ENCODE measurements around the gene SVOPL.
A peak's percentile ranks its signal among the peaks of the same experiment; 100 is the strongest.

The SVOPL gene

GRCh38 chr7:138608275-138608674, 92.9 kb downstream of the SVOPL start:
- peak; percentile 89 for ATAC-seq
- H3K4me1 Mint-ChIP-seq: peaks cover 22% of the 10 kb centered on the region
- H3K9me3 Mint-ChIP-seq: no peaks in the 10 kb centered on the region
- peak; percentile 11 to 71 for DNase-seq (ENCODE audit: low spot score in 2 of 2)
- H3K27ac Mint-ChIP-seq: no peak overlapping the region
- no peak overlapping the region for H3K4me3 Mint-ChIP-seq
- no peaks in the 10 kb centered on the region for H3K36me3 Mint-ChIP-seq

- Mint-ChIP-seq H3K4me3 (no peak overlapping the region), H3K4me1 (peaks cover 22% of the 10 kb centered on the region), H3K27ac (no peak overlapping the region), H3K9me3 (no peaks in the 10 kb centered on the region), H3K36me3 (no peaks in the 10 kb centered on the region)
- no peak for DNase-seq (ENCODE audit: low spot score in 2 of 2)
- no peak for ATAC-seq
These were observed 93.7 kb downstream of the SVOPL start for GRCh38 chr7:138607216-138608126.

GRCh38 chr7:138606236-138606635, 94.9 kb downstream of the SVOPL start:
- no peaks in the 10 kb centered on the region for H3K36me3 Mint-ChIP-seq

GRCh38 chr7:138603549-138604318, 97.4 kb downstream of the SVOPL start:
- DNase-seq (ENCODE audit: low spot score in 2 of 2) (no peak), ATAC-seq (no peak)
- no peaks in the 10 kb centered on the region for H3K36me3 Mint-ChIP-seq
- peaks cover 21% of the 10 kb centered on the region for H3K4me1 Mint-ChIP-seq
- no peaks in the 10 kb centered on the region for H3K9me3 Mint-ChIP-seq
- no peak overlapping the region for H3K4me3 Mint-ChIP-seq
- H3K27ac Mint-ChIP-seq: no peak overlapping the region

More at GRCh38 chr7:138606236-138606635, 94.9 kb downstream of the SVOPL start:
- Mint-ChIP-seq H3K9me3 (no peaks in the 10 kb centered on the region), H3K27ac (no peak overlapping the region), H3K4me3 (no peak overlapping the region), H3K4me1 (peaks cover 22% of the 10 kb centered on the region)
- DNase-seq (ENCODE audit: low spot score in 2 of 2): no peak
- no peak for ATAC-seq

- Mint-ChIP-seq H3K9me3 (no peaks in the 10 kb centered on the region), H3K4me3 (no peak overlapping the region), H3K27ac (no peak overlapping the region), H3K4me1 (peaks cover 8% of the 10 kb centered on the region), H3K36me3 (no peaks in the 10 kb centered on the region)
- DNase-seq (ENCODE audit: low spot score in 2 of 2): no peak
- ATAC-seq: no peak
These were observed 98.7 kb downstream of the SVOPL start for GRCh38 chr7:138602451-138602850.

GRCh38 chr7:138595454-138595853, 105.7 kb downstream of the SVOPL start:
- DNase-seq (ENCODE audit: low spot score in 2 of 2) (no peak), ATAC-seq (no peak)
- Mint-ChIP-seq H3K4me3 (no peak overlapping the region), H3K36me3 (no peaks in the 10 kb centered on the region), H3K9me3 (no peaks in the 10 kb centered on the region), H3K4me1 (no peaks in the 10 kb centered on the region), H3K27ac (no peak overlapping the region)

- H3K4me3 Mint-ChIP-seq: no peak overlapping the region
- DNase-seq (ENCODE audit: low spot score in 2 of 2): no peak
- H3K9me3 Mint-ChIP-seq: no peaks in the 10 kb centered on the region
- no peak overlapping the region for H3K27ac Mint-ChIP-seq
- ATAC-seq: no peak
- H3K4me1 Mint-ChIP-seq: no peaks in the 10 kb centered on the region
- peaks cover 14% of the 10 kb centered on the region for H3K36me3 Mint-ChIP-seq
These were observed 111.0 kb downstream of the SVOPL start for GRCh38 chr7:138590154-138590553.

GRCh38 chr7:138588986-138589385, 112.2 kb downstream of the SVOPL start:
- Mint-ChIP-seq H3K4me1 (no peaks in the 10 kb centered on the region), H3K9me3 (no peaks in the 10 kb centered on the region), H3K4me3 (no peak overlapping the region), H3K27ac (no peak overlapping the region), H3K36me3 (peaks cover 25% of the 10 kb centered on the region)
- DNase-seq (ENCODE audit: low spot score in 2 of 2) (no peak), ATAC-seq (no peak)

- H3K4me3 Mint-ChIP-seq: no peak overlapping the region
- ATAC-seq (no peak), DNase-seq (ENCODE audit: low spot score in 2 of 2) (no peak)
- H3K4me1 Mint-ChIP-seq: no peaks in the 10 kb centered on the region
- H3K27ac Mint-ChIP-seq: no peak overlapping the region
- no peaks in the 10 kb centered on the region for H3K9me3 Mint-ChIP-seq
- peaks cover 40% of the 10 kb centered on the region for H3K36me3 Mint-ChIP-seq
These were observed 113.7 kb downstream of the SVOPL start for GRCh38 chr7:138587485-138587884.

- peaks cover 61% of the 10 kb centered on the region for H3K36me3 Mint-ChIP-seq
- H3K4me1 Mint-ChIP-seq: no peaks in the 10 kb centered on the region
- ATAC-seq (no peak), DNase-seq (ENCODE audit: low spot score in 2 of 2) (no peak)
- H3K9me3 Mint-ChIP-seq: no peaks in the 10 kb centered on the region
- no peak overlapping the region for H3K4me3 Mint-ChIP-seq
- no peak overlapping the region for H3K27ac Mint-ChIP-seq
These were observed 115.7 kb downstream of the SVOPL start for GRCh38 chr7:138585283-138585993.

GRCh38 chr7:138584696-138585095, 116.5 kb downstream of the SVOPL start:
- Mint-ChIP-seq H3K36me3 (peaks cover 68% of the 10 kb centered on the region), H3K27ac (no peak overlapping the region)
- no peak for ATAC-seq

GRCh38 chr7:138584283-138584682, 116.9 kb downstream of the SVOPL start:
- DNase-seq (ENCODE audit: low spot score in 2 of 2) (no peak), ATAC-seq (no peak)
- Mint-ChIP-seq H3K4me3 (no peak overlapping the region), H3K4me1 (no peaks in the 10 kb centered on the region), H3K9me3 (no peaks in the 10 kb centered on the region), H3K27ac (no peak overlapping the region), H3K36me3 (peaks cover 73% of the 10 kb centered on the region)

More at GRCh38 chr7:138584696-138585095, 116.5 kb downstream of the SVOPL start:
- Mint-ChIP-seq H3K4me1 (no peaks in the 10 kb centered on the region), H3K4me3 (no peak overlapping the region), H3K9me3 (no peaks in the 10 kb centered on the region)
- no peak for DNase-seq (ENCODE audit: low spot score in 2 of 2)

GRCh38 chr7:138581065-138581464, 120.1 kb downstream of the SVOPL start:
- H3K4me1 Mint-ChIP-seq: no peaks in the 10 kb centered on the region
- ATAC-seq (no peak), DNase-seq (ENCODE audit: low spot score in 2 of 2) (no peak)
- H3K36me3 Mint-ChIP-seq: peaks cover 94% of the 10 kb centered on the region
- H3K9me3 Mint-ChIP-seq: no peaks in the 10 kb centered on the region
- H3K4me3 Mint-ChIP-seq: no peak overlapping the region
- H3K27ac Mint-ChIP-seq: no peak overlapping the region

GRCh38 chr7:138579671-138580070, 121.5 kb downstream of the SVOPL start:
- H3K9me3 Mint-ChIP-seq: no peaks in the 10 kb centered on the region
- ATAC-seq (no peak), DNase-seq (ENCODE audit: low spot score in 2 of 2) (no peak)
- H3K36me3 Mint-ChIP-seq: peaks cover 89% of the 10 kb centered on the region
- H3K4me1 Mint-ChIP-seq: no peaks in the 10 kb centered on the region
- no peak overlapping the region for H3K27ac Mint-ChIP-seq
- no peak overlapping the region for H3K4me3 Mint-ChIP-seq

- Mint-ChIP-seq H3K9me3 (no peaks in the 10 kb centered on the region), H3K36me3 (peaks cover 85% of the 10 kb centered on the region), H3K27ac (no peak overlapping the region), H3K4me1 (no peaks in the 10 kb centered on the region), H3K4me3 (no peak overlapping the region)
- no peak for ATAC-seq
- no peak for DNase-seq (ENCODE audit: low spot score in 2 of 2)
These were observed 122.0 kb downstream of the SVOPL start for GRCh38 chr7:138579136-138579535.
